GM18867 (cell line): ENCODE measurements around the gene SLC39A1.
"Not testable (repeated sequence)": the region's sequence is repeated elsewhere in the genome, so short reads cannot be mapped to it uniquely, and the experiment has no call there.

Experiments
- ATAC-seq: cut with Tn5 transposase; IDR thresholded peaks from one replicate; pipeline ENCODE4 v1.9.1; 2021; ENCODE audit warnings: mild to moderate bottlenecking, moderate library complexity; ENCODE audit not compliant: unreplicated experiment

SLC39A1 gene, protein sequence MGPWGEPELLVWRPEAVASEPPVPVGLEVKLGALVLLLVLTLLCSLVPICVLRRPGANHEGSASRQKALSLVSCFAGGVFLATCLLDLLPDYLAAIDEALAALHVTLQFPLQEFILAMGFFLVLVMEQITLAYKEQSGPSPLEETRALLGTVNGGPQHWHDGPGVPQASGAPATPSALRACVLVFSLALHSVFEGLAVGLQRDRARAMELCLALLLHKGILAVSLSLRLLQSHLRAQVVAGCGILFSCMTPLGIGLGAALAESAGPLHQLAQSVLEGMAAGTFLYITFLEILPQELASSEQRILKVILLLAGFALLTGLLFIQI

DNA sequence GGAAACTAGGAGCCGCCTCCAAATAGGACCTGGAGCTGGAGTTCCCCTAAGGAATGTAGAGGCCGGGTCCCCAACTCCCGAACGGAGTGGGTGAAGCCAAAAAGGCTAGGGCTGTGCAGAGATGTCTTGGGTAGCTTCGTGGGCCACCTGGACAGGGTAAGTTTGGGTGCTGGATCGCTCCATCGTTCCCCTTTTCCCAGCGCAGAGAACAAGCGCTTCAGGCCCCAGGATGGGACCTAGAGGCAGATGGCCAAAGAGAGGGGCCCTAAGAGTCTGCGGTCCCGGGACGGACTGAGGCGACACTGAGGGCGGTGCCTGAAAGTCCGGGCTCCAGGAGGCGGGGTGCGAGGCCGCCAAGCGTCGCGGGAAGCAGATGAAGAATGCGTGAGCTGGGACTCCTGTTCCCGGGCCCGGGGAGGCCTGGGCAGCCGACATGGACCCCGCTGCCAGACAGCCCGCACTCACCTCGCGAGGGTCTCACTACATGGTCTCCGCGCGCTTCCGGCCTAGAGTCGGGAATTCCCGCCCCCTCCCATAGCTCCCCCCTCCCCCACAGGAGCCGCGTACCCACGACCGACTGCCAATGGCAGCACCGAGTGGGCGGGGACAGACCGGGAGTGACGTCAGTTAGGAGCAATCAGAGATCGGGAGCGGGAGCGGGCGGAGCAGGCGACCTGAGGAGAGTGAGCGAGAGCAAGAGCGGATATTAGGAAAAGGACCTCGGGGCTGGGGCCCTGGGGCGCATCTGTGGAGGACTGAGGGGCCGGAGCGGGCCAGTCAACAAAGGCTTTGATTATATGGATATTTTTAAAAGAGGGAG lies at the start of gene SLC39A1:
Gene SLC39A1 (minus strand): TSS at position 508 of the 820 bp plus-strand sequence. CDS start 822 bp downstream, outside the sequence.
- ATAC-seq: peak; percentile 51

DNA sequence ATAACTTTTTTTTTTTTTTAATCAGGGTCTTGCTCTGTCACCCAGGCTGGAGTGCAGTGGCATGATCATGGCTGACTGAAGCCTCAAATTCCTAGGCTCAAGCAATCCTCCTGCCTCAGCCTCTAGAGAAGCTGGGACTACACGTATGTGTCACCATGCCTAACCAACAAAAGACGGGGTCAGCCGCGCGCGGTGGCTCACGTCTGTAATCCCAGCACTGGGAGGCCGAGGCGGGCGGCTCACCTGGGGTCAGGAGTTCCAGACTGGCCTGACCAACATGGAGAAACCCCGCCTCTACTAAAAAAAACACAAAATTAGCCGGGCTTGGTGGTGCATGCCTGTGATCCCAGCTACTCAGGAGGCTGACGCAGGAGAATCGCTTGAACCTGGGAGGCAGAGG lies 49.2 kb upstream of the SLC39A1 start:
- ATAC-seq: not testable (repeated sequence)

DNA sequence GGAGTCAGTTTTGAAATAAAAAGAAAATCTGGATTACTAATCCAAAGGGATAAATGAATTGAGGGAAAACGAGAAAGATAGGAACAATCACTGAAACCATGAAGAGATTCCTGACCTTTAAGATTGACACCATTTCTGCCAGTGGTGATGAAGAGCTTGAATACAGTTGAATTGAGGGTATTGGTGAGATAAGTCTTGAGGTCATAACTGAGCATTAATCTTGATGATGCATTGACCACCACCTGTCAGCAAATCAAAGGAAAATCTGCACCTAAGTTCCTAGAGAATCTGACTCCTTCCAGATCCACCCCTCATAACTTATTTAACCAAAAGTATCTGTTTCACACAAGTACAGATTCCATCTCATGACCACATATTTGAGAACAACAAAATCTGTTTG lies 48.8 kb upstream of the SLC39A1 start:
- no peak for ATAC-seq

DNA sequence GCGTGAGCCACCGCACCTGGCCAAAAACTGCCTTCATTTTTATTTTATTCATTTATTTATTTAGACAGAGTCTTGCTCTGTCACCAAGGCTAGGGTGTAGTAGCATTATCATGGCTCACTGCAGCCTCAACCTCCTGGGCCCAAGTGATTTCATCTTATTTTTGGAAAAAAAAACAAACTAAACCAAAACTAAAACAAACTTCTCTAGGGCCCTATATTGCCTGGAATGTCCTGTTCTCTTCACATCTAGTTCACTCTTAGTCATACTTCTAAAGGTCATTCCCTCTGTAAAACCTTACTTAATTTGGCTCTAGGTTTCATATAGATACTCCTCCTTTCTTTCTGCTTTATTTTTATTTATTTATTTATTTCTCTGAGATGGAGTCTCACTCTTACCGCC lies 42.8 kb upstream of the SLC39A1 start:
- ATAC-seq: no peak

DNA sequence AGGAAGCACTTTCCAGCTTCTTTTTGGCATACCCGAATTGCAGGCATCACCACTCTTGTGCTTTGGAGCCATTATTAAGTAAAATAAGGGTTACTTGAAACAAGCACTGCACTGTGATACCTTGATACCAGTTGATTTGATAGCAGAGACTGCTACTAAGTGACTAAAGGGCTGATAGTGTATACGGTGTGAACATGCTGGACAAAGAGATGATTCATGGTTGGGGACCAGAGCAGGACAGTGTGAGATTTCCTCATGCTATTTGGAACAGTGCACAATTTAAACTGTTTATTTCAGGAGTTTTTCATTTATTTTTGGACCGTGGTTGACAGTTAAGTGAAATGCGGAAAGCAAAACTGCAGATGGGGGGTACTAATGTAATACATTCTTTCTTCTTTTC lies 37.1 kb upstream of the SLC39A1 start:
- no peak for ATAC-seq

DNA sequence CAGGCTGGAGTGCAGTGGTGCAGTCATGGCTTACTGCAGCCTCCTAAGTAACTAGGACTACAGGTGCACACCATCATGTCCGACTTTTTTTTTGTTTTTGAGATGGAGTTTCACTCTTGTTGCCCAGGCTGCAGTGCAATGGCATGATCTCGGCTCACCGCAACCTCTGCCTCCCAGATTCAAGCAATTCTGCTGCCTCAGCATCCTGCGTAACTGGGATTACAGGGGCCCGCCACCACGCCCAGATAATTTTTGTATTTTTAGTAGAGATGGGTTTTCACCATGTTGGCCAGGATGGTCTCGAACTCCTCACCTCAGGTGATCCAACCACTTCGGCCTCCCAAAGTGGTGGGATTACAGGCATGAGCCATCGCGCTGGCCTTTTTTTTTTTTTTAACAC lies 33.5 kb upstream of the SLC39A1 start:
- ATAC-seq: not testable (repeated sequence)

DNA sequence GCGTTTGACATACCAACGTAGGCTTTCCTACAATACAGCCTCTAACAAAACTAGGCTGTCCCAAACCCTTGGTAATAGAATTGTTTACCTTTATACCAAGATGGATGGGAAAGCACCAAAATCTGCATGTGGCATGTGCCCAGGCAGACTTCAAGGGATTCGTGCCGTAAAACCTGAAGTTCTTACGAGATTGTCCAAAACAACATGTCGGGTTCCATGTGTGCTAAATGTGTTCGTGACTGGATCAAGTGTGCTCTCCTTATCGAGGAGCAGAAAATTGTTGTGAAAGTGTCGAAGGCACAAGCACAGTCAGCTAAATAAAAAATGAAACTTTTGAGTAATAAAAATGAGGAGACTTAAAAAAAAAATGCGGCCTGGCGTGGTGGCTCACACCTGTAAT lies 32.3 kb upstream of the SLC39A1 start:
- no peak for ATAC-seq

DNA sequence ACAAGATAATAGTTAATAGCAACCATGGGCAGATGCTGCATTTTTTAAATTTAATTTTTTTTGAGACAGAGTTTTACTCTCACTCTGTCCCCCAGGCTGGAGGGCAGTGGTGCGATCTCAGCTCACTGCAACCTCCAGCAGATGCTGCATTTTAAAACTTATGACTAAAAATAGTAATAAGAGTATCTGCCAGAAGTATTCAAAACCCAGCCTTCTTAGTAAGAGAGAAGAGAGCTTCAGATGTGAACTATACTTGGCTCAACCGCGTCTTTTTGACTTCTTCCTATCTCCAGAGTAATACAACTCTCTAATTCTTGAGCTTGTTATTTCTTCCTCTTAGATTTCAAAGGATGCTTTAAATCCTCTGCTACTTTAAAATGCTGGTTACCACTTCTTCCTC lies 31.9 kb upstream of the SLC39A1 start:
- ATAC-seq: no peak

DNA sequence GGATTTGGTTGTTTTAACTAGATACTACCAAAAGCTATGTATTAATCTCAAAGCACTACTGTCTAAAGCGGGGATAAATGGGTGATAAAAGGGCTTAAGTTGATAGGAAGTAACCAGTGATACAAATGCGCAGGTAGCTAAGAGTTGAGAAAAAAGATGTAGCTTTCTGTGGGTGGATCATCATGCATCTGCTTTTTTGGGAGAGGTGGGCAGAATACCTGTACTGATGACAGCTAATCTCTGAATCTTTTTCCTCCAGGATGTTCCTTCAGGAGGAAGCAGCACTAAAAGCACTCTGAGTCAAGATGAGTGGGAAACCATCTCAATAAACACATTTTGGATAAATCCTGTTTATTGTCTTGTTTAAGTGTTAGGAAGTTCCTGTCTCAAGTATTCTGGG lies 28.5 kb upstream of the SLC39A1 start:
- no peak for ATAC-seq

DNA sequence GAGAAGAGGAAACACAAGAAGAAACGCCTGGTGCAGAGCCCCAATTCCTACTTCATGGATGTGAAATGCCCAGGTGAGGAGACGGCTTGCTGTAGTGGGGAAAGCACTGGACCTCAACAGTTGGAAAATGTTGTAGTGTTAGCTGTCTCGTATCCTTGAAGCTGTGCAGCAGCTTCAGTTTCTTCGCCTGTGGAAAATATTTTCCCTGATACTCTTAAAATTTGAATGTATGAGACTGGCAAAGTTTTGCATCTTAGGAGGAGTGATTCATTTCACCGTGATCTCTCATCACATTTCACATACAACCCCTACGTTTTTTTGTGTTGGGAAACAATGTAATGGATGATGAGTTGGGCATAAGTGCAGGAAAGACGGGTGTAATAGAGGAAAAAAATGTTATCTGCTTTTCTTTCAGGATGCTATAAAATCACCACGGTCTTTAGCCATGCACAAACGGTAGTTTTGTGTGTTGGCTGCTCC lies 27.9 kb upstream of the SLC39A1 start:
- ATAC-seq: no peak

DNA sequence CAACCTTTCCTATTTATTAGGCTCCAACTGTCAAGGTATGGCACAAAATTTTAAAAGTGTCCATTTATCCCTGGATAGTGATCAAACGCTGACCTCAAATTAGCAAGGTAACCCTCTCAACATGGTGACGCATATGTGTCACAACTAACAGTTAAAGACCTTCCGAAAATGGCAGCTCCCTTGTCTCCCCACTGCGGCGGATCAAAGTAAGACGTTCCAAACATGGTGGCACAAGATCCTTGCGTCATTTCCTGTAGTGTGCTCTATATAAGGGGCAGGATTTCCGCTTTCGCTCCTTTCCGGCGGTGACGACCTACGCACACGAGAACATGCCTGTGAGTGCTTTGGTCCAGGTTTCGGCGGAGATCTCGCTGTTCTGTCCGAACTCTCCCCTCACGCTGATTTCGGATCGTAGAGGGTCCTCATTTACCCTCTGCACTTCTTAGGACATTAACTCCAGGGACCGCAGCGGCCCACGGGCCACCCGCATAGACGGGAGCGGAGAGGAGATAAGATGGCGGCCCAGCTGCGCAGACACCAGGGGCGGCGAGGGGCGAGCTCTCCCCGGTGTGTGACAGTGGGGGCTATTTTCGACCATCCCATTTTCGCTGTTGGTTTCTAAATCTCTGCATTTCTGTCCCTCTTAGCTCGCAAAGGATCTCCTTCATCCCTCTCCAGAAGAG lies 27.3 kb upstream of the SLC39A1 start, which contains the start of gene RPS27:
Gene RPS27 (plus strand): TSS at position 295 of the 683 bp plus-strand sequence. CDS start 35 bp downstream, at position 330.
- ATAC-seq: peak; percentile 69

DNA sequence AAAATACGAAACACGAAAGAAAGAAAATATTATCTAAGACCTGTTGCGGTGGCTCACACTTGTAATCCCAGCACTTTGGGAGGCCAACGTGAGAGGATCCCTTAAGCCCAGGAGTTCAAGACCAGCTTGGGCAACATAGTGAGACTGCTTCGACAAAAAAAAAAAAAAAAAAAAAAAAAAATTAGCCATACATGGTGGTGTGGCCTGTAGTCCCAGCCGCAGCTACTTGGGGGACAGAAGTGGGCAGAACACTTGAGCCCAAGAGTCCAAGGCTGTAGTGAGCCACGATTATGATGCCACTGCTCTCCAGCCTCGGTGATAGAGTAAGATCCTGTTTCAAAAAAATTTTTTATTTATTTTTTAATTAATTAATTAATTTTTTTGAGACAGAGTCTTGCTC lies 24.3 kb upstream of the SLC39A1 start:
- ATAC-seq: no peak

DNA sequence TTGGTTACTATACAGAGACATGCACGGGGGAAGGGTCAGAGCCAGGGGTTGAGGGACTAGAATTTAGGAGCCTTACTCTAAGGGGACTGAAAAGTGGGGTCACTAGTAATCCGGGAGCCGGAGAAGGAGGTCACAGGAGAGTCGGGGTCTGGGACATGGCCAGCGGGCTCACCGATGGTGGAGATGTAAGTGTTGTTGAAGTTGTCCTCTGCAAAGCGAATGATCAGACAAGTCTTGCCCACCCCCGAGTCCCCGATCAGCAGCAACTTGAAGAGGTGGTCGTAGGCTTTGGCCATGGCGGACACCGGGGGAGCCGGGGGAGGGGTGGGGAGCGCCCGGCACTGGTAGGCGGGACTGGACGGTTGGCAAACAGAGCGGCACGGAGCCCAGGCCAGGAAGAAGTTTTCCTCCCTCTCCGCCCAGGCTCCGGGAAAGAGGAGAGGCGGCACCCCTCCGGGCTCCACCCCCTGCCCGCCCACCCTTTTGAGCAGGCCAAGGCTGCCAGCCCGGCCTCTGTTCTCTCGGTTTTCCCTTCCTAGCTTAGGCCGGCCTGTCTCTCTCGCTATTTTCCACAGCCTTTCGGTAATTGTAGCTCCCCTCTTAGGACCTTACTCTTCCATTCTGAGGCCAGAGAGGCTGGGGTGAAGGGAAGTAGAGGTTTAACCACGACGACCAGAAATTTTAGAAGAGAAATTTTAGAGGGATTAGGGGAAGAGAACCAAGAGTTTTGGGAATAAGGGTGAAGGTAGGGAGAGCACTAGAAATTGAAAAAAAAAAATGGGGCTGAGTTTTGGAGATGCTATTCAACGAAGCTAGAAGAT lies 22.8 kb upstream of the SLC39A1 start, which contains the start of gene RAB13:
Gene RAB13 (minus strand): TSS at position 399 of the 821 bp plus-strand sequence. CDS start 103 bp downstream, at position 296.
- no peak for ATAC-seq

DNA sequence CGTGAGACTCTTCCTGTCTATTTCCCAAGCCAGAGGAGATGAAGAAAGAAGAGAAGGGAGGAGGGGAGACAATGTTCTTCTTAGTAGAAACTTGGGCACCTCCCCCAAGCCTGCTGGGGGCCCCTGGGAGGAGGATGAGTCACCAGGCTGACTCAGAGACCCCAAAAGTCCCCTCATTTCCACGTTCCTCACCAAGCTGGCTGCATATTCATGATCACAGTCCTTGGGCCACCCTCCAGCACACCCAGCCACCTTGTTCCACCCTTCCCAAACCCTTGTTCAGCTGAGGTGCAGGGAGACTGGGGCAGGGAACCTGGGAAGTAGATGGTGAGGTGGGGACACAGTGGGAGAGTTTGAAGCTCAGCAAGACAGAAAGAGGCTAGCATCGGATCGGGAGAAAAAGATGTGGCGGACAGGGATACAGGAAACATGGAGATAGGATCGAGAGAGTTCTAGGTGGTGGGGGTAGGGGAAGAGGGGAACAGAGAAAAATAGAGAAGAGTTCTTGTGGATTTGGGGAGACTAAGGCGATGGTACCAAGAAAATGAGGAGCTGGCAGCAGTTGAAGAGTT lies 22.1 kb upstream of the SLC39A1 start:
- no peak for ATAC-seq

DNA sequence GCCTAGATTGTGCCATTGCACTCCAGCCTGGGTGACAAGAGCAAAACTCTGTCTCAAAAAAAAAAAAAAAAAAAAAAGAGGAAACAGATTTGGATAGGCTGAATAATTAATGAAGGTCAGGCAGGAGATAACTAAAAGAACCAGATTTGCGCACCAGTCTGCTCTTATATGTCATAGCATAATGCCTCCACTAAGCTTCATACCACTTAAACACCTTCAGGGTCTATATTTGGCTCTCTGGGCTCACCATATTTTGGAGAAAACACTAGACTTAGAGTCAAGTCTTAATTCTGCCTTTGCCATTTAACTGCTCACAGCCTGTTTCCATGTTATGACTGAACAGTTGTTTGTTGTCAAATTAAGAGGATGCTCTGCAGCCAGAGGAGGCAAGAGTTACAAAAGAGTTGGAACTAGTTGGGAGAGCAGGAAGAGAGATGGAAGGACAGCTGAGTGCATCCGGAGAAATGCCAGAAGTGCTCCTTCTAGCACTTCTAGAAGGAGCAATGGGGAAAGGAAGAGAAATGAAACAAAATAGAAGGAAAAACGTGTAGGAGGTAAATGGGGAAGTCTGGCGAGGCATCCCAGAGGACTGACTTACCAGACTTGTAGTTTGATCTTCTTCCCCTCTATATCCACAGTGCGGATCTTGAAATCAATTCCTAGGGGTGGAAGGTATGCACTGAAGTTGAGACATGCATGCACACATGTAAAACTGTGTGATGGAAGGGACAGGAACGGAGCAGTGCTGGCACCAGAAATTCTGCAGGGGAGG lies 21.0 kb upstream of the SLC39A1 start:
- ATAC-seq: no peak

DNA sequence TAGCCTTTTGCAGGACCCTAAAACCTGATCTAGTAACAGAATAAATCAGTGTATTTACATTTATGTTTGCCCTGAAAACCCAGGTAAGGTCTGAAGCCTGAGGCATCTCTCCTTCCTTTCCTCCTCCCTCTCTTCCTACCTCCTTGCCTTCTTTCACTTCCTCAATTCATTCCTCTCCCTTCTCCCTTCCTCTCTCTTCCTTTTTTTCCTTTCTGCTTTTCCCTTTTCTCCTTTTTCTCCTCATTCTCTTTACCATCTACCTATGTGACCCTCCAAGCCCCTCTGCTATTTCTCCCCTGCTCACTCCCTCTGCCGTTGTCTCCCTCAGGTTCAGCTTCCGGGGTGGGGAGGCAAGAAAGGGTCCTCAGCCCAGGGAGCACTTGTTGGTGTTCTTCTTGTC lies 18.4 kb upstream of the SLC39A1 start:
- not testable (repeated sequence) for ATAC-seq

DNA sequence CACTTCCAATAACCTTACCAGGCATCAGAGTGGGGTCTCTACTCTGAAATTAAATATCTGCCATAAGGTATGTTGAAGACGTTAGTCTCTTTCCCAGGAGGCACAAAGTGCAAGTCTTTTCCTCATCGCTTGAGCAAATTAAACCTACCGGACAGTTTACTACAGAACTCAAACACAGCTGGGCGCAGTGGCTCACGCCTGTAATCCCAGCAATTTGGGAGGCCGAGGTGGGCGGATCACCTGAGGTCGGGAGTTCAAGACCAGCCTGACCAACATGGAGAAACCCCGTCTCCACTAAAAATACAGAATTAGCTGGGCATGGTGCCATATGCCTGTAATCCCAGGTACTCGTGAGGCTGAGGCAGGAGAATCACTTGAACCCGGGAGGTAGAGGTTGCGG lies 15.8 kb upstream of the SLC39A1 start:
- ATAC-seq: not testable (repeated sequence)

DNA sequence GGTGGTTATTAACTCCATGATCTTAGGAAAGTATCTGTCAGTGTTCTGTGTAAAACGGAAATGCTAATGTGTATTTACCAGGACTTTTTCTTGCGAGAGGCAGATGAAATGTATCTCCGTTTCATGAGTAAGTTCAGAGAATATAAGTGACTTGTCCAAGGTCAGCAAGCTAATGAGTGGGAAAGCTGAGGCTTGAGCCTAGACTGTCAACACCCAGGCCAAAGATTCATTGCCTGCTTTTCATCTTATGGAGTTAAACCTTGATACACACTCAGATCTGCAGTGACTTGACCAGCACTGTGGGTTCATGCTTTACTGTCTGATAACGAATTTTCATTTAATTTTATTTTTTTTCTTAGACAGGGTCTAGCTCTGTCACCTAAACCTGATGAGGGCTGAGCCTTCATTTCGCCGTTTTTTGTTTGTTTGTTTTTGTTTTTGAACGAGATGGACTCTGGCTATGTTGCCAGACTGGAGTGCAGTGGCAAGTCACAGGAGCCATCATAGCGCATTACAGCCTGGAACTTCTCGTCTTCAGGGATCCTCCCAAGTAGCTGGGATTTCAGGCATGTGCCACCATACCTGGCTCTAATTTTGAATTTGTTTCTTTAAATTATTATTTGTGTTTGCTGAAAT lies 15.1 kb upstream of the SLC39A1 start:
- ATAC-seq: no peak
